ENCODE data around the gene GNS. TPM values are rescaled to one million over a fixed set of nuclear protein-coding genes. Genes with fewer than 3 reads are reported as not detected.

Gene GNS
- total and polyA plus RNA-seq, 2 donors (not counting 3 experiments of a cell fraction or from before 2014, with no cell fraction given), result 107 to 142 TPM

DNA sequence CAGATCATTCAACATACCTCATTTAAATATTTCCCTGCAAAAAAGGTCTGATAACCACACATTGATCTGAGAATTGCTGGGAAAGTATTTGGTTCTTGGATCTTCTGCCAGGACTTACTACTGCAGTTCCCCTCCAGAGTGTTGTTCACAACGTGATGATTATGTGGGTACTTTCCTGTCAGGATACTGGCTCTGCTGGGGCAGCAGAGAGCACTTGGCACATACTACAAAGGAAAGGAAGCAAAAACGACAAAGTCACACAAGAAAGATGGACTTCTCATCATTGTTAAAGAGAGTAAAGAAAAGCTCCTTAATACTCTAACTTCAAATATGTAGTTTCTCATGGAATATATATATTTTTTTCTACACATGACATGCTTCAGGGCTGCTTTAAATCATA lies 11.5 kb downstream of the GNS start:
- H3K79me2 ChIP-seq (ENCODE audit: control insufficient read depth, insufficient read depth, low read length), result peaks cover 5% of the 10 kb centered on the region
- ChIA-PET POLR2A (interaction anchor here (0.7 to 1.2 kb wide), 2 partner anchors 8 to 29 kb away, joined by 3 read pairs; no protein-coding TSS in a partner anchor), CTCF (interaction anchor here (0.8 to 1.8 kb wide), 5 partner anchors 8 to 199 kb away, joined by 3 to 4 read pairs (median 3); no protein-coding TSS in a partner anchor)
- H3K4me1 ChIP-seq (ENCODE audit: control insufficient read depth, extremely low read depth, insufficient read depth, low read length), result peaks cover 50% of the 10 kb centered on the region
- no peaks in the 10 kb centered on the region for H4K20me1 ChIP-seq (replicated peaks; ENCODE audit: control insufficient read depth, extremely low read depth, insufficient read depth, low read length)
- no peaks in the 10 kb centered on the region for H3K9me1 ChIP-seq (replicated peaks; ENCODE audit: control insufficient read depth, extremely low read depth, insufficient read depth, low read length)
- intact Hi-C loops (cut with micrococcal nuclease), result no loop called here
- peak; percentile 31 for TF ChIP-seq GATA2 (IDR thresholded peaks at IDR 0.05; ENCODE audit: insufficient read depth, insufficient read length, low read depth, low read length)
- no peak for TF ChIP-seq JUN (IDR thresholded peaks at IDR 0.05; ENCODE audit: borderline replicate concordance, insufficient read depth, insufficient read length, low read depth)
- dilution Hi-C loops (cut with MboI; ENCODE audit: extremely low pct_ligation_motif_present, low sequenced_read_pairs), result no loop called here
- peak overlapping the region; percentile 64 for H3K4me2 ChIP-seq (ENCODE audit: insufficient read depth, low read length)
- FAIRE-seq (peak; percentile 82), DNase-seq (ENCODE audit: low read depth, low spot score) (peak; percentile 81)
- no peaks in the 10 kb centered on the region for H3K27me3 ChIP-seq (ENCODE audit: control insufficient read depth in 2 of 2, insufficient read depth in 2 of 2, low read length in 2 of 2)
- H2AFZ ChIP-seq (ENCODE audit: low read depth, low read length), result no peak overlapping the region
- H3K36me3 ChIP-seq (ENCODE audit: control insufficient read depth in 2 of 2, extremely low read depth in 1 of 2, insufficient read depth in 2 of 2, low read length in 2 of 2), result peaks cover 5 to 10% of the 10 kb centered on the region in 2 experiments
- no peaks in the 10 kb centered on the region for H3K9me3 ChIP-seq (replicated peaks; ENCODE audit: control insufficient read depth, insufficient read depth, low read length)
- H3K9ac ChIP-seq (replicated peaks; ENCODE audit: extremely low read depth, insufficient read depth, low read length), result no peak overlapping the region
- BruUV-seq (replicated peaks), result no TSS peak
- H3K27ac ChIP-seq (ENCODE audit: insufficient read depth, low read depth, low read length), result peak overlapping the region; percentile 25
- no peak overlapping the region for H3K4me3 ChIP-seq (replicated peaks in 1 of 3; ENCODE audit: insufficient read depth in 1 of 3, low read depth in 1 of 3, low read length in 3 of 3)

DNA sequence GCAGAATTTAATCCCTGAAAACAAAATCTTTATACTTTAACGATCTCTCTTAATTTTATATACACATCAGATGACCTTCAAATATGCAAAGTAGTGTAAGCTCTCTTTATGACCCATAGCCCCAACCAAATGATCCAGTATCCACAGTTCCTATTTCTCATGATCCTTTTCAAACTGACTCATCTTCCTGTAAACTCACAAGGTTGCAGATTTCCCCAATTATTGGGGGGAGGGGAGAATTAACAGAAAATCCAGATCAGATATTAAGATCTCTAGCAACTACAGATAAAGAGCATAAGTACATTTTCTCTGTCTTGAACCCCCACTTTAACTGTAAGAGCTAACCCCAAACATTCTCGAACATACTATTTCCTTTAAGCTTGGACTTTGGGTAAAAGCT lies 12.5 kb downstream of the GNS start:
- peaks cover 8 to 14% of the 10 kb centered on the region in 2 experiments for H3K36me3 ChIP-seq (ENCODE audit: control insufficient read depth in 2 of 2, extremely low read depth in 1 of 2, insufficient read depth in 2 of 2, low read length in 2 of 2)
- H3K9me1 ChIP-seq (replicated peaks; ENCODE audit: control insufficient read depth, extremely low read depth, insufficient read depth, low read length), result no peaks in the 10 kb centered on the region
- no peaks in the 10 kb centered on the region for H3K9me3 ChIP-seq (replicated peaks; ENCODE audit: control insufficient read depth, insufficient read depth, low read length)
- peaks cover 5% of the 10 kb centered on the region for H3K79me2 ChIP-seq (ENCODE audit: control insufficient read depth, insufficient read depth, low read length)
- BruUV-seq (replicated peaks), result no TSS peak
- peak overlapping the region; percentile 64 for H3K4me2 ChIP-seq (ENCODE audit: insufficient read depth, low read length)
- FAIRE-seq (peak; percentile 68), DNase-seq (ENCODE audit: low read depth, low spot score) (peak; percentile 70)
- H3K9ac ChIP-seq (replicated peaks; ENCODE audit: extremely low read depth, insufficient read depth, low read length), result peak overlapping the region; percentile 14
- H3K27ac ChIP-seq (ENCODE audit: insufficient read depth, low read depth, low read length), result peak overlapping the region; percentile 79
- peaks cover 41% of the 10 kb centered on the region for H3K4me1 ChIP-seq (ENCODE audit: control insufficient read depth, extremely low read depth, insufficient read depth, low read length)
- no peak overlapping the region for H3K4me3 ChIP-seq (replicated peaks in 1 of 3; ENCODE audit: insufficient read depth in 1 of 3, low read depth in 1 of 3, low read length in 3 of 3)
- peak overlapping the region; percentile 16 for H2AFZ ChIP-seq (ENCODE audit: low read depth, low read length)
- CTCF ChIA-PET, result interaction anchor here (1.0 to 1.8 kb wide), 6 partner anchors 12 to 360 kb away, joined by 3 to 9 read pairs (median 5); partner anchors contain the start of gene GNS
- H3K27me3 ChIP-seq (ENCODE audit: control insufficient read depth in 2 of 2, insufficient read depth in 2 of 2, low read length in 2 of 2), result no peaks in the 10 kb centered on the region
- no peaks in the 10 kb centered on the region for H4K20me1 ChIP-seq (replicated peaks; ENCODE audit: control insufficient read depth, extremely low read depth, insufficient read depth, low read length)
- TF ChIP-seq FOS (IDR thresholded peaks at IDR 0.05; ENCODE audit: borderline replicate concordance, insufficient read depth, low read length) (peak; percentile 85), MYC (IDR thresholded peaks at IDR 0.05; ENCODE audit: low read depth, low read length) (no peak), MAX (IDR thresholded peaks at IDR 0.05; ENCODE audit: insufficient read depth, insufficient read length) (no peak), JUN (IDR thresholded peaks at IDR 0.05; ENCODE audit: borderline replicate concordance, insufficient read depth, insufficient read length, low read depth) (peak; percentile 63), GATA2 (IDR thresholded peaks at IDR 0.05; ENCODE audit: insufficient read depth, insufficient read length, low read depth, low read length) (peak; percentile 77)
- dilution Hi-C loops (cut with MboI; ENCODE audit: extremely low pct_ligation_motif_present, low sequenced_read_pairs) (no loop called here), intact Hi-C loops (cut with micrococcal nuclease) (loop anchor here (1.0 kb wide), 1 partner anchor 122 kb away; no protein-coding TSS in a partner anchor)
- POLR2A ChIA-PET, result interaction anchor here (0.6 kb wide), 1 partner anchor 198 kb away, joined by 3 read pairs; no protein-coding TSS in a partner anchor

All from endothelial cell of umbilical vein (primary cell).